SK-N-SH (cell line): ENCODE measurements around the gene DOK6. TPM values are rescaled to one million over a fixed set of nuclear protein-coding genes. Genes with fewer than 3 reads are reported as not detected.

Experiments
- CTCF ChIA-PET: fragments of 300-600, 350-600 bp; formaldehyde crosslinking; extraction: SDS; loops from one replicate; lab custom pipeline; 2021; lab: Yijun Ruan, JAX
- POLR2A ChIA-PET: fragments of 350-600 bp; sonication (Branson Sonifier 250); formaldehyde crosslinking; extraction: SDS; loops from one replicate; lab custom pipeline; 2020; ENCODE audit warnings: antibody characterized with exemption, inconsistent platforms; lab: Yijun Ruan, JAX
- DNase-seq: peaks from one replicate; pipeline ENCODE4 v3.0.0; 2012
- H2AFZ ChIP-seq: fragments of 200-600 bp; sonication (generic); 2 replicates; pipeline ENCODE4 v1.8.1; 2016; ENCODE audit warnings: antibody characterized with exemption, mild to moderate bottlenecking, low read depth
- H3F3A ChIP-seq: fragments of 200-600 bp; sonication (generic); replicated peaks from 2 replicates; pipeline ENCODE3; 2016; ENCODE audit warnings: antibody characterized with exemption, mild to moderate bottlenecking; ENCODE audit not compliant: insufficient read depth
- H3K27ac ChIP-seq, 2 experiments: fragments of 200-500 bp in 1 of 2; fragments of 200-600 bp in 1 of 2; sonication (Bioruptor generic) in 1 of 2; sonication (generic), shearing (Covaris generic) in 1 of 2; 2 replicates each; pipeline versions ENCODE4 v1.5.1 to v1.6.1; 2014 to 2016; ENCODE audit warnings: low read depth in 2 of 2, inconsistent platforms in 1 of 2, low read length in 1 of 2, mild to moderate bottlenecking in 1 of 2, mixed read lengths in 1 of 2
- H3K27me3 ChIP-seq: fragments of 200-600 bp; sonication (generic), shearing (Covaris generic); 2 replicates; pipeline ENCODE4 v1.6.1; 2016; ENCODE audit warnings: mixed run types; ENCODE audit not compliant: insufficient read depth
- H3K36me3 ChIP-seq, 2 experiments: fragments of 200-500 bp in 1 of 2; fragments of 200-600 bp in 1 of 2; sonication (Bioruptor generic) in 1 of 2; sonication (generic) in 1 of 2; replicated peaks in 1 of 2; 2 replicates each; pipeline versions ENCODE3 to v1.5.1; 2014 to 2016; ENCODE audit warnings: low read length in 1 of 2, mild to moderate bottlenecking in 1 of 2; ENCODE audit not compliant: insufficient read depth in 2 of 2, control insufficient read depth in 1 of 2
- H3K4me1 ChIP-seq, 2 experiments: fragments of 200-500 bp in 1 of 2; fragments of 200-600 bp in 1 of 2; sonication (Bioruptor generic) in 1 of 2; sonication (generic), shearing (Covaris generic) in 1 of 2; 2 replicates each; pipeline versions ENCODE4 v1.5.1 to v1.6.1; 2014 to 2016; ENCODE audit warnings: low read depth in 1 of 2, low read length in 1 of 2, mixed run types in 1 of 2; ENCODE audit not compliant: insufficient read depth in 2 of 2, control insufficient read depth in 1 of 2
- H3K4me2 ChIP-seq: fragments of 200-600 bp; sonication (generic), shearing (Covaris generic); 2 replicates; pipeline ENCODE4 v1.6.1; 2017; ENCODE audit warnings: mixed run types
- H3K4me3 ChIP-seq, 2 experiments: fragments of 200-500 bp in 1 of 2; fragments of 200-600 bp in 1 of 2; sonication (Bioruptor generic) in 1 of 2; sonication (generic), shearing (Covaris generic) in 1 of 2; 2 replicates each; pipeline versions ENCODE4 v1.5.1 to v1.8.1; 2014 to 2016; ENCODE audit warnings: low read depth in 2 of 2, inconsistent platforms in 1 of 2, low read length in 1 of 2, mild to moderate bottlenecking in 1 of 2, mixed read lengths in 1 of 2, moderate library complexity in 1 of 2
- H3K79me2 ChIP-seq: fragments of 200-600 bp; sonication (generic); 2 replicates; pipeline ENCODE4 v1.8.1; 2017; ENCODE audit warnings: mild to moderate bottlenecking; ENCODE audit not compliant: insufficient read depth
- H3K9ac ChIP-seq: fragments of 200-600 bp; sonication (generic); 2 replicates; pipeline ENCODE4 v1.6.1; 2017; ENCODE audit warnings: mixed run types
- H3K9me2 ChIP-seq: fragments of 200-600 bp; sonication (generic); 2 replicates; pipeline ENCODE4 v1.6.1; 2017; ENCODE audit warnings: mixed run types
- H3K9me3 ChIP-seq: fragments of 200-600 bp; sonication (generic); 2 replicates; pipeline ENCODE4 v1.6.1; 2017; ENCODE audit warnings: mixed run types, mild to moderate bottlenecking, moderate library complexity
- H4K20me1 ChIP-seq: fragments of 200-600 bp; sonication (generic); 2 replicates; pipeline ENCODE4 v1.6.1; 2017; ENCODE audit warnings: mild to moderate bottlenecking, mixed run types; ENCODE audit not compliant: insufficient read depth
- FOSL2 ChIP-seq: IDR thresholded peaks from 2 replicates; pipeline ENCODE4 v1.4.0; 2012; ENCODE audit warnings: low read depth, mild to moderate bottlenecking, moderate library complexity, borderline replicate concordance
- IRF3 ChIP-seq: fragments of 150-350 bp; IDR thresholded peaks from 2 replicates; pipeline ENCODE4 v1.6.1; 2016; ENCODE audit warnings: mild to moderate bottlenecking, low read depth, low read length
- PBX3 ChIP-seq: IDR thresholded peaks from 2 replicates; pipeline ENCODE4; 2012
- RFX5 ChIP-seq: IDR thresholded peaks from 2 replicates; pipeline ENCODE4 v1.6.1; 2012; ENCODE audit warnings: mild to moderate bottlenecking, improper control_type of control experiment, low read length
- TEAD4 ChIP-seq: IDR thresholded peaks from 2 replicates; pipeline ENCODE4 v1.4.0; 2012; ENCODE audit warnings: mild to moderate bottlenecking, borderline replicate concordance; ENCODE audit not compliant: insufficient read depth
- USF1 ChIP-seq: IDR thresholded peaks from 2 replicates; pipeline ENCODE4 v1.4.0; 2012; ENCODE audit warnings: low read depth, borderline replicate concordance
- USF2 ChIP-seq: fragments of 150-350 bp; IDR thresholded peaks from 2 replicates; pipeline ENCODE4 v1.6.1; 2017; ENCODE audit warnings: antibody characterized with exemption, low read length, low read depth, borderline replicate concordance
- WGBS: methylation state at CpG from one replicate; pipeline ENCODE4 v1.1.6; 2017; ENCODE audit warnings: low lambda C conversion rate; 5-methylcytosine and 5-hydroxymethylcytosine counted together
- polyA plus RNA-seq, 3 experiments: library from polyadenylated mRNA; depleted of rRNA; stranded (reverse); fragments of >200 nt; gene quantifications; 2 replicates each; pipeline ENCODE4 v1.2.3, GENCODE V29; 2012

Gene DOK6
- polyA plus RNA-seq, 1 of the 3 experiments (the other 2 are of a cell fraction): 3.9 TPM

GRCh38 chr18:69789794-69790193 lies 389.1 kb downstream of the DOK6 start:
- Histone ChIP-seq H3K4me2 (no peak overlapping the region), H3K4me1 (peaks cover 0 to 19% of the 10 kb centered on the region in 2 experiments; a peak in 2 of 4 replicates), H3F3A (peaks cover 12% of the 10 kb centered on the region), H3K9me3 (peaks cover 4% of the 10 kb centered on the region; the same call in 1 of the 2 replicates), H3K4me3 (no peak overlapping the region), H3K9ac (no peak overlapping the region), H3K27ac (no peak overlapping the region)
- CTCF ChIA-PET: no interaction called here
- no peak for DNase-seq
- TF ChIP-seq TEAD4 (no peak), FOSL2 (no peak)
- TF ChIP-seq, all 33 proteins: peak for 0
- H3K79me2 ChIP-seq: no peaks in the 10 kb centered on the region
- POLR2A ChIA-PET: no interaction called here
- no peaks in the 10 kb centered on the region for H3K9me2 ChIP-seq
- H2AFZ ChIP-seq: no peak overlapping the region
- H4K20me1 ChIP-seq: no peaks in the 10 kb centered on the region
- 90% methylated on average over 1 of the region's 1 CpG for WGBS
- no peaks in the 10 kb centered on the region for H3K27me3 ChIP-seq
- H3K36me3 ChIP-seq: no peaks in the 10 kb centered on the region

GRCh38 chr18:69790649-69791048 lies 390.0 kb downstream of the DOK6 start:
- Histone ChIP-seq H3K27me3 (no peaks in the 10 kb centered on the region), H3K9ac (no peak overlapping the region)
- no peak for TF ChIP-seq TEAD4
- no peak for TF ChIP-seq PBX3
- TF ChIP-seq USF2: no peak
- no peak for TF ChIP-seq IRF3
- no peak for TF ChIP-seq USF1
- no peak for TF ChIP-seq RFX5
- TF ChIP-seq, all 33 proteins: peak for 0
- peaks cover 12% of the 10 kb centered on the region for H3F3A ChIP-seq
- H3K79me2 ChIP-seq: no peaks in the 10 kb centered on the region
- H3K27ac ChIP-seq: no peak overlapping the region
- no peak for DNase-seq
- H4K20me1 ChIP-seq: no peaks in the 10 kb centered on the region
- ChIA-PET CTCF (no interaction called here), POLR2A (no interaction called here)
- no peak overlapping the region for H3K4me2 ChIP-seq
- H3K4me3 ChIP-seq: no peak overlapping the region
- peaks cover 4% of the 10 kb centered on the region; the same call in 1 of the 2 replicates for H3K9me3 ChIP-seq
- no peaks in the 10 kb centered on the region for H3K9me2 ChIP-seq
- H3K4me1 ChIP-seq: peaks cover under 1 to 15% of the 10 kb centered on the region in 2 experiments; a peak in 3 of 4 replicates
- no peak overlapping the region for H2AFZ ChIP-seq
- no peaks in the 10 kb centered on the region for H3K36me3 ChIP-seq
